Measurements from ENCODE around the gene TTBK2. TPM values are rescaled to one million over a fixed set of nuclear protein-coding genes. Genes with fewer than 3 reads are reported as not detected.

TTBK2 gene
- total RNA-seq, 1 donor from 2014 or later: 16.1 TPM

DNA sequence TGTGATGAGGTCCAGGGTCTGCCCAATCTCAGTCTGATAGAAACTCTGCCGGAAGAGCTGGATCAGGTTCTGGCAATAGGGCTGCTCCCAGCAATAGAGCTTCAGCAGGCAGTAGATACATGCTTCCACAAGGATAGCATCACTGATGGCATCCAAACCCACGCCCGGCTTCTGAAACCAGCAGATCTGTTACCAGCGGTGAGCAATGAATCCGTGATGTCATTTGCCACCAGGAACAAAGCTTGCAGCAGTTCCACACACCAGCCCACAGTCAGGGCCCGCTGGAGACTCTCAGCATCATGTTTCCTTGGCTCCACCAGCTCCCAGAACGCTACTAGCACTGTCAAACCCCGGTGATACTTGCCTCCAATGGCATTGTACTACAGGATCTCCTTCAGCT is 19.3 kb upstream of the TTBK2 start:
- no peaks in the 10 kb centered on the region for H3K9me3 Mint-ChIP-seq
- peaks cover 3% of the 10 kb centered on the region for H3K36me3 Mint-ChIP-seq
- H3K4me3 Mint-ChIP-seq: no peak overlapping the region
- DNase-seq (ENCODE audit: extremely low spot score, unreplicated experiment): no peak
- no peaks in the 10 kb centered on the region for H3K4me1 Mint-ChIP-seq (ENCODE audit: unreplicated experiment)
- H3K27ac Mint-ChIP-seq: no peak overlapping the region
- TF ChIP-seq, protein P1, sequence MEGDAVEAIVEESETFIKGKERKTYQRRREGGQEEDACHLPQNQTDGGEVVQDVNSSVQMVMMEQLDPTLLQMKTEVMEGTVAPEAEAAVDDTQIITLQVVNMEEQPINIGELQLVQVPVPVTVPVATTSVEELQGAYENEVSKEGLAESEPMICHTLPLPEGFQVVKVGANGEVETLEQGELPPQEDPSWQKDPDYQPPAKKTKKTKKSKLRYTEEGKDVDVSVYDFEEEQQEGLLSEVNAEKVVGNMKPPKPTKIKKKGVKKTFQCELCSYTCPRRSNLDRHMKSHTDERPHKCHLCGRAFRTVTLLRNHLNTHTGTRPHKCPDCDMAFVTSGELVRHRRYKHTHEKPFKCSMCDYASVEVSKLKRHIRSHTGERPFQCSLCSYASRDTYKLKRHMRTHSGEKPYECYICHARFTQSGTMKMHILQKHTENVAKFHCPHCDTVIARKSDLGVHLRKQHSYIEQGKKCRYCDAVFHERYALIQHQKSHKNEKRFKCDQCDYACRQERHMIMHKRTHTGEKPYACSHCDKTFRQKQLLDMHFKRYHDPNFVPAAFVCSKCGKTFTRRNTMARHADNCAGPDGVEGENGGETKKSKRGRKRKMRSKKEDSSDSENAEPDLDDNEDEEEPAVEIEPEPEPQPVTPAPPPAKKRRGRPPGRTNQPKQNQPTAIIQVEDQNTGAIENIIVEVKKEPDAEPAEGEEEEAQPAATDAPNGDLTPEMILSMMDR (conservative IDR thresholded peaks at IDR 0.05): no peak
- no peaks in the 10 kb centered on the region for H3K27me3 Mint-ChIP-seq

DNA sequence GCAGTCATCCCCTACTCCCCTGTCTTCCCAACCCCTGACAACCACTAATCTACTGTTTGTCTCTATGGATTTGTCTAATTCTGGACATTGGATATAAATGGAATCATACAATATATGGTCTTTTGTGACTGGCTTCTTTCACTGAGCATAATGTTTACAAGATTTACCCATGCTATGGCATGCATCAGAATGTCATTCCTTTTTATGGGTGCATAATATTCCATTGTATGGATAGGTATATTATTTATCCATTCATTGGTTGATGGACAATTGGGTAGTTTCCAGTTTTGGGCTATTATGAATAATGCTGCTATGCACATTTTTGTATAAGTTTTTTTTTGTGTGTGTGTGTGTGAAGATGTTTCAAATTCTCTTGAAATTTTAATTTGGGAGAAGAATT is 16.6 kb upstream of the TTBK2 start:
- Mint-ChIP-seq H3K4me3 (no peak overlapping the region), H3K27ac (no peak overlapping the region), H3K4me1 (ENCODE audit: unreplicated experiment) (no peaks in the 10 kb centered on the region), H3K27me3 (no peaks in the 10 kb centered on the region), H3K9me3 (no peaks in the 10 kb centered on the region), H3K36me3 (peaks cover 3% of the 10 kb centered on the region)
- TF ChIP-seq, protein P1 (conservative IDR thresholded peaks at IDR 0.05): no peak
- DNase-seq (ENCODE audit: extremely low spot score, unreplicated experiment): no peak

DNA sequence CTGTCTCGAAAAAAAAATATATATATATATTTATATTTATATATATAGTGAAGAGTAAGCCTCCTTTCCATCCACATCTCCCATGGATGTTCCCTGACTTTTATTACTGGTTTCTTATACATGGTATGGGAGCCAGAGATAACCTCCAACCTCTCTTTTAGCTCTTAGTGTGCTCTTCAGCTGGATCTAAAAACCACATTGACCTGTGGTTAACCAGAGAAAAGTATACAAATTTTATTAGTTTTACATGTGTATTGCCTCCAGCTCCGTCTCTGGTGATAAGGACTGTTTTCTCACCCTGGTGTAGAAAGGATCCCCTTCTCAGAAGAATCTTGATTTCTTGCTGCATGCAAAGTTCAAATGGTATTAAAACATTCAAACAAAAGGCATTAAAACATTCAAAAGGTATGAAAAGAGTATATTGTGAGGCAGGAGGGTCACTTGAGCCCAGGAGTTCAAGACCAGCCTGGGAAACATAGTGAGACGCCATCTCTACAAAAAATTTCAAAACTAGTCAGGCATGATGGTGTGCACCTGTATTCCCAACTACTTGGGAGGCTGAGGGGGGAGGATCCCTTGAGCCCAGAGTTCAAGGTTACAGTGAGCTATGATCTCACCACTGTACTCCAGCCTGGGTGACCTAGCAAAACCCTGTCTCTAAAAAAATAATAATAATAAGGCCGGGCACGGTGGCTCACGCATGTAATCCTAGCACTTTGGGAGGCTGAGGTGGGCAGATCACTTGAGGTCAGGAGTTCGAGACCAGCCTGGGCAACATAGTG is 13.5 kb upstream of the TTBK2 start:
- TF ChIP-seq, protein P1 (conservative IDR thresholded peaks at IDR 0.05): no peak
- Mint-ChIP-seq H3K36me3 (no peaks in the 10 kb centered on the region), H3K9me3 (no peaks in the 10 kb centered on the region), H3K4me1 (ENCODE audit: unreplicated experiment) (no peaks in the 10 kb centered on the region), H3K27ac (no peak overlapping the region), H3K27me3 (no peaks in the 10 kb centered on the region), H3K4me3 (no peak overlapping the region)
- DNase-seq (ENCODE audit: extremely low spot score, unreplicated experiment): no peak

DNA sequence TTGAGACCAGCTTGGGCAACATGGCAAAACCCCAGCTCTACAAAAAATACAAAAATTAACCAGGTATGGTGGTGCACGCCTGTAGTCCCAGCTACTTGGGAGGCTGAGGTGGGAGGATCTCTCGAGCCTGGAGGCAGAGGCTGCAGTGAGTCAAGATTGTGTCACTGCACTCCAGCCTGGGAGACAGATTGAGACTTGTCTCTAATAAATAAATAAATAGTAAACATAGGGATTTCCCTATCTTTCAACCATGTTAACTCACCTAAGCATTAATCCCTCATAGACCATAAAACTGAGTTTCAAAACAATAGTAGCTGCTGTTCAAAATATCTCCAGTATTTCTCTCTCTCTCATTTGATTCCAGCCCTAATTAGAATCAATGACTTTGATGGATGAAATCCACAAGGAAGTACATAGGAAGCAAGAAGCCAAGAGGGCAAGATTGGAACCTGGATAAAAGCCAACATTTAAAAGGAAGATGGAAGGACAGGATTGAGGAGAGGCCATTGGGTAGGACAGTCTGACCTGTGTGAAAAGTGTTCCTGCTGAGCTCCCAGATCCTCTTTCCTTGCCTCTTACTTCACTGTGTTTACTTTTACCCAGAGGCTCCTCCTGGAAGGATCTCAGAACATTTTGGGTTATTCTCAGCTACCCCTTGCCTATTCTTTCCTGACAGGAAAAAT is 12.4 kb upstream of the TTBK2 start:
- TF ChIP-seq, protein P1 (conservative IDR thresholded peaks at IDR 0.05): no peak
- Mint-ChIP-seq H3K27ac (no peak overlapping the region), H3K4me1 (ENCODE audit: unreplicated experiment) (no peaks in the 10 kb centered on the region), H3K4me3 (no peak overlapping the region), H3K9me3 (no peaks in the 10 kb centered on the region), H3K36me3 (no peaks in the 10 kb centered on the region), H3K27me3 (no peaks in the 10 kb centered on the region)
- no peak for DNase-seq (ENCODE audit: extremely low spot score, unreplicated experiment)

DNA sequence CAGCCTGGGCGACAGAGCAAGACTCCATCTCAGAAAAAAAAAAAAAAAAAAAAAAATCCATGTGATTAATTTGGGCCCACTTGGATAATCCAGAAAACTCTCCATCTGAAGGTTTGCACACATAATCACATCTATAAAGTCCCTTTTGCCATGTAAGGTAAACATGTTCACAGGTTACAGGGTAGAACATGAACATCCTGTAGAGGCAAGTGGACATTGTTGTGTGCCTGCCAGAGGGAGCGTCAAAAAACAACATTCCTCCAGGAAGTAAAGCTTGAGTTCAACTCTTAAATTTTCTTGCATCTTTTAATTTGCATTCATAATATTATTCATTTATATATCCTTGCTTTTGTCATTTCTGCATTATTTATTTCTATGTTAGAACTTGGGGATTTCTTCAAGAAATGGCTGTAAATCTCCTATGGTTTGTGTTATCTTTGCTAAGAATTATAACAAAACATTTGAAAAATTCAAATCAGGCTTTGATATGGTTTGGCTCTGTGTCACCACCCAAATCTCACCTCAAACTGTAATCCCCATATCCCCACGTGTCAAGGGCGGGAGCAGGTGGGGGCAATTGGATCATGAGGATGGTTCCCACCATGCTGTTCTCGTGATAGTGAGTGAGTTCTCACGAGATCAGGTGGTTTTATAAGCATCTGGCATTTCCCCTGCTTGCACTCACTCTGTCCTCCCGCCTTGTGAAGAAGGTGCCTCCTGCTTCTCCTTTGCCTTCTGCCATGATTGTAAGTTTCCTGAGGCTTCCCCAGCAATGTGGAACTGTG is 11.3 kb upstream of the TTBK2 start:
- no peak for DNase-seq (ENCODE audit: extremely low spot score, unreplicated experiment)
- no peaks in the 10 kb centered on the region for H3K9me3 Mint-ChIP-seq
- H3K4me1 Mint-ChIP-seq (ENCODE audit: unreplicated experiment): no peaks in the 10 kb centered on the region
- no peak overlapping the region for H3K4me3 Mint-ChIP-seq
- H3K27me3 Mint-ChIP-seq: no peaks in the 10 kb centered on the region
- H3K36me3 Mint-ChIP-seq: no peaks in the 10 kb centered on the region
- H3K27ac Mint-ChIP-seq: no peak overlapping the region
- TF ChIP-seq, protein P1 (conservative IDR thresholded peaks at IDR 0.05): no peak
